Activated naive CD4-positive, alpha-beta T cell treated with anti-CD3 and anti-CD28 coated beads, Interleukin-2, amount 50 U/mL, for 72 hours (primary cell): ENCODE measurements around the gene GJA9. TPM values are rescaled to one million over a fixed set of nuclear protein-coding genes. Genes with fewer than 3 reads are reported as not detected.

Source experiments
- total RNA-seq, 2 donors: library from RNA; stranded (reverse); gene quantifications; one replicate each; pipeline ENCODE4 v1.2.3, GENCODE V29; 2022

Gene GJA9
- total RNA-seq, 2 donors from 2014 or later = not detected

Other genes with a start within 250 kb of the GJA9 start
- gene RRAGC, start 21.8 kb downstream of the GJA9 start, total RNA-seq = 10 to 100 TPM; 23.3 to 25.0 TPM
- gene MYCBP, start 8.2 kb downstream of the GJA9 start, total RNA-seq = 10 to 100 TPM; 23.6 to 42.9 TPM
- gene RHBDL2, start 60.2 kb upstream of the GJA9 start, total RNA-seq = not detected
- gene AKIRIN1, start 109.7 kb upstream of the GJA9 start, total RNA-seq = 10 to 100 TPM; 45.8 to 93.6 TPM
- 100 to 1,000 TPM; 153 to 211 TPM for gene NDUFS5, start 144.8 kb upstream of the GJA9 start, total RNA-seq